HG02642 (cell line): ENCODE data around the gene ZDHHC7.
"Not testable (repeated sequence)": the region's sequence is repeated elsewhere in the genome, so short reads cannot be mapped to it uniquely, and the experiment has no call there.

Source experiments
- ATAC-seq: cut with Tn5 transposase; IDR thresholded peaks from one replicate; pipeline ENCODE4 v1.9.1; 2021; ENCODE audit warnings: mild to moderate bottlenecking; ENCODE audit not compliant: unreplicated experiment, poor library complexity

The ZDHHC7 gene

DNA sequence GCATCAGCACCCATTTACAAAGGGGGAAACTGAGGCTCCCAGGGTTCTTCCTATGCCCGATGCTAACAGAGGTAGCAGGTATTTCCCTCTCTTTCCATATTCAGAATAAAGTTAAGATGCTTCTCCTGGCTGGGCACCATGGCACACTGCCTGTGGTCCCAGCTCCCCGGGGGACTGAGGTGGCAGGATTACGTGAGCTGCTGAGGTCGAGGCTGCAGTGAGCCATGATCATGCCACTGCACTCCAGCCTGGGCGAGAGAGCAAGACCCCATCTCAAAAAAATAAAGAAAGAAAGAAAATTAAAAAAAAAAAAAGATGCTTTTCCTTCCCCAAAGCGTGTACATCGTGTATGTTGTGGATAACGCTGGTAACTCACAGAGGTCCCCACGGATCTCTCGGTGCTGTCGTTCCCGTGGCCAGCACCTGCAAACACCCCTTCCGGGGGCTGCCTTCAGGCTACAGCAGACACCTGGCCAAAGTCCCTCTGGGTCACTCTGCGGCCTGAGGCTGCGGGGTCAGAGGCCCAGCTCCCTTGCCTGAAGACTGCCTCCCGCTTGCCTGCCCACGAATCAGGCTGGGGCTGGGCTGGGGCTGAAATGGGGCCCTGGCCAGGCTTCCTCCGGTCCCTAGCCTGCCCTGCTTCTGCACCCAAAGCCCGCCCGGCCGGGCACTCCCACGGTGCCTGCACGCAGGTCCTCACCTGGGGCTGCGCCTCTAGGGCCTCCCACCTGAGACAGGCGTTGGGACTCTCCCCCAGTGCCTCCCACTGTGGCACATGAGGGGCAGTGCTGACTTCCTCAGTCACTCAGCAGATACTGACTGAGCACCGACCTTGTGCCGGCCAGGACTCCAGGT lies 63.1 kb downstream of the ZDHHC7 start:
- ATAC-seq = no peak

DNA sequence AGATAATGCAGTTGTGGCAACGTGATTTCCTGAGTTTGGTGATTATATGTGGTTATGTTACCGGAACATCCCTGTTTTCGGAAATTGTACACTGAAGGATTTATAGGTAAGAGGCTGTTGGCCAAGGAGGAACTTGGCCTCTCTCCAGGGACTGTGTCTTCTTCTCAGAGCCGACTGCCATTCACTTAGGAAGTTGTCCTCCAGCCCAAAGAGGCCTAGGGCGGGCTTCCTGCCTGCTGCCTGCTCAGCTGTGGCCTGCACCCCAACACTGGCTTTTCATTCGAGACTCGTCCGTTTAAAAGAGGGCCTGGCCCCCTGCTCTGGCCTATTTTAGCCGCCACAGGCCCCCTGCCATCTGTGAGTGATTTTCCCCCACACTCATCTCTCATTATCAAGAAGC lies 64.3 kb downstream of the ZDHHC7 start:
- ATAC-seq = no peak

DNA sequence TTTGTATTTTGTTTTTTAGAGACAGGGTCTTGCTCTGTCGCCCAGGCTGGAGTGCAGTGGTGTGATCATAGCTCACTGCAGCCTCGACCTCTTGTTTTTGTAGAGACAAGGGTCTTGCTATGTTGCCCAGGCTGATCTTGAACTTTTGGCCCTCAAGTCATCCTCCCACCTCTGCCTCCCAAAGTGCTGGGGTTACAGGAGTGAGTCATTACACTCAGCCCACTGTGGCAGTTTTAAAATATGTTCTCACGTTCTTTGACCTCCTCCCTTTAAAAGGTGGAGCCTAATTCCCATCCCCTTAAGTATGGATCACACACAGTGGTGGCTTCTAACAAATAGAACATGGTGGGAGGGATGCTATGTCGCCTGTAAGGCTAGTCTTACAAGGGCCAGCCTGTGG lies 67.7 kb downstream of the ZDHHC7 start:
- no peak for ATAC-seq

- ATAC-seq = no peak
These were observed 68.5 kb downstream of the ZDHHC7 start for GRCh38 chr16:84942786-84943185.

DNA sequence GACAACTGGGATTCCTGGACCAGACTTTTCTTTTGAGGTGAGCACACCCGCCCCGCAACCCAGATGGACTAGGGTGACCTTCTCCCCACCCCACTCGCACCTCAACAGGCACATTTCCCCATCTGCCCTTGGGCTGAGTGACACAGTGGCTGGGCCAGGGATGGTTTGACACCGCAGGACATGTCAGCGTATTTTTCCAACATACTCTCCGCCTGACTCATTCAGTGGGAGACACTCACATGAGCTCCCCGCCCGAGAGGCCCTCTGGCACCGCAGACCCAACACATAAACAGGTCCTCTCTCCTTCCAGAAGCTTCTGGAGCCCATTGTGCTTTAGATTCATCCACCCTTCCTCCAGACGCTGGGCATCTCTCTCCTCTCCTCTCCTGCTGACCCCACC lies 69.4 kb downstream of the ZDHHC7 start:
- no peak for ATAC-seq

DNA sequence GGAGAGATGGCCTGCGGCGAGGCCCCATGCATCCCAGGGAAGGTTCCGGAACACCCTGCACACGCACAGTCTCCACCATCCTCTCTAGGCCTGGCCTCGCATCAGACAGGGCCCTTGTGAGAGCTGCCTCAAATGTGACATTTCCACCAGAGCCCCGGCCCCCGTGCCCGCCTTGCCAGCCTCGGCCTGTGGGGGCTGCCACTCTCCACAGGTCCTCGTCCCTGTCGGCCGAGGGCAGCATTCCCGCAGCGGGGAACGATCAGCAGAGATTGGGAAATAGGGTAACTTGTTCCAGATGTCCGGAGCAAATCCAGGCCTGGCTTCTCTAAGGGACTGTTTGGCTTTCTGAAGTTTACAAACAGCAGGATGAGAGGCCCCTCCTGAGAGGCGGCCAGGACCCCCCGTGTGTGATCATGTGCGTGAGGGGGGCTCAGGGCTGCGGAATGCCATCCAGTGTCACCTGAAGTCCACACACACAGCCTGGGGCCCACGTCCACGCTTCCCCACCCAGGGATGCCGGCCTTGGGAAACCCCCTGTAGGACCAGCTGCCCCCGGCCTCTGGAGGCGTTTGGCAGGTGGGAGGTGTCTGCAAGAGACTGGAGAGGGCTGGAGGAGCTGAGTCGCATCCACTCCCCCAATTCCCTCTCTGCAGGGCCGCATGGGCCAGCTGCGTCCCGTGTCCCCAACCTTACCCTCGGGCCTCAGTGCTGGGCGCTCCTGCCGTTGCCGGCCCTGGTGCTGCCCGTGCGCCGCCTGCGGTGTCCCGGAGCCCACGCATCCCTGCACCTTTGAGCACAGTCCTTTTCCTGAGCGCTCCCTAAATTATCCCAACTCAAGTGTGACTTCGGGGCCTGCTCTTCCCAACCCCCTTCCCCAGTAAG lies 70.4 kb downstream of the ZDHHC7 start:
- no peak for ATAC-seq

GRCh38 chr16:84938616-84939015 lies 72.7 kb downstream of the ZDHHC7 start:
- ATAC-seq = not testable (repeated sequence)

GRCh38 chr16:84937196-84938005 lies 73.9 kb downstream of the ZDHHC7 start:
- no peak for ATAC-seq

DNA sequence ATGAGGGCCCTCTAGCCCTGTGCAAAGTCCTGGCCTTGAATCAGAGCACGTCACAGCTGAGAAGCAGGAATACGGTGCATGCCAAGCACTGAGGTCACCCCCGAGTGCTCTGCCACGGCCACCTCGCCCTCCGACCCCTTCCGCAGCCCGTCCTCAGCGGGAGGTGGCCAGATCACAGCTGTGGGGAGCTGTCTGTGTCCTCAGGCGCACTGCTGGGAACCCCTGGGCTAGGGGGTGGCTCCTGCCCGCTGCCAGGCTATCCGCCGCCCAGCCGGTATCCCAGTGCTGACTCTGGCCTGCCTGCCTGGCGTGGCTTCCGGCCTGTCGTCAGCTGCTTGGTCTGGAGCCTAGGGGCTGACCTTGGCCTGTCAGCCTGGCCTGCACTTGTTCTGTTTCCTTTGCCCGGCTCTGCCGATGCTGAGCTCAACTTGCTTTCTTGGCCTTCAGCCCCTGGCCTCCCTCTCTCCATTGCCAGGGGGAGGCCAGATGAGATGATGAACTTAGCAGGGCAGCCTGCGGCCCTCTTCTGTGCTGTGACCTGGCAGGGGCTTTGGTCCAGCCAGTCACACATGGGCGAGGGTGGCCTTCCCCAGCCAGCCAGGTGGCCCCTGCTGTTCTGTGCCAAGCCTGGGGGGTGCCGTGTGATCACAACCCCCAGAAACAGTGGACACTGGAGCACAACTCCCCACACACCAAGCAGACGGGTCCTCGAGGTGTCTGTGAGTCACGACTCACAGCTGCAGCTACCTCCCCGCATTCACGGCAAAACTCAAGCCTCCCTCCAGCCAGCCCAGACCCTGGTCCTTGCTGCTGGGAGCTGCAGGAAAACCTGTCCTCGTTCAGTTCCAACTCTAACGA lies 77.3 kb downstream of the ZDHHC7 start:
- no peak for ATAC-seq

GRCh38 chr16:84932681-84933080 lies 78.7 kb downstream of the ZDHHC7 start:
- no peak for ATAC-seq

DNA sequence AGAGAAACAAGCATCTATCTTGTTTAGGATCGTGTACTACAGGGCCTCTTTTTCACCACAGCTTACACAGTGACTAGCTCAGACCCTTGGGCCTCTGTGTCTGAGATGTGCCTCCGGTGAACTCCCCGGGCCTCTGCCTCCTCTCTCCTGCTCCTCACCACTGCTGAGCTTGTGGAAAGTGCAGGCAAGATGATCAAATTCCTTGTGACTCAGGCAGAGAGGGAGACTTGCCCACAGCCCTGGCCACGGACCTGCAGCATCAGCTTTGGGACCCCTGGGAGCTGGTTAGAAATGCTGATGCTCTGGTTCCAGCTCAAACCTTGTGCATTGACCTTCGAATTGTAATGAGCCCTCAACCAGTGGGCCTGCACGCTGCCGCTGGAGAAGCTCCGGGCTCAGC lies 79.8 kb downstream of the ZDHHC7 start:
- ATAC-seq = no peak

GRCh38 chr16:84931107-84931494 lies 80.2 kb downstream of the ZDHHC7 start:
- ATAC-seq = no peak

DNA sequence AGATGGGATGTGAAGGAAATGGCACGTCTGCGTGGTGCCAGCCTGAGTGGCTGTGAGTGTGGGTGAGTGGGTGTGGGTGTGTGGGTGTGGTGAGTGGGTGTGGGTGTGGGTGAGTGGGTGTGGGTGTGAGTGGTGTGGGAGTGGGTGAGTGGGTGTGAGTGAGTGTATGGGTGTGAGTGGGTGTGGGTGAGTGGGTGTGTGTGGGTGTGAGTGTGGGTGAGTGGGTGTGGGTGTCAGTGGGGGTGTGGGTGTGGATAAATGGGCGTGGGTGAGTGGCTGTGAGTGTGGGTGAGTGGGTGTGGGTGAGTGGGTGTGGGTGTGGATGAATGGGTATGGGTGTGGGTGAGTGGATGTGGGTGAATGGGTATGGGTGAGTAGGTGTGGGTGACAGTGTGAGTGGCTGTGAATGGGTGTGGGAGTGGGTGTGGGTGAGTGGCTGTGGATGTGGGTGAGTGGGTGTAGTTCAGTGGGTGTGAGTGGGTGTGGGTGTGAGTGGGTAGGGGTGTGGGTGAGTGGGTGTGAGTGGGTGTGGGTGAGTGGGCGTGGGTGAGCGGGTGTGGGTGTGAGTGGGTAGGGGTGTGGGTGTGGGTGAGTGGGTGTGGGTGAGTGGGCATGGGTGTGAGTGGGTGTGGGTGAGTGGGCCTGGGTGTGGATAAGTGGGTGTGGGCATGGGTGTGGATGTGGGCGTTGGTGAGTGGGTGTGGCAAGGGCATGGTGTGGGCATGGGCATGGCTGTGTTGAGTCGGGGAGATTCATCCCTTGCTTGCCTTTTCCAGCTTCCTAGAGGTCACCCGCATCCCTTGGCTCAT lies 80.8 kb downstream of the ZDHHC7 start:
- ATAC-seq = no peak

DNA sequence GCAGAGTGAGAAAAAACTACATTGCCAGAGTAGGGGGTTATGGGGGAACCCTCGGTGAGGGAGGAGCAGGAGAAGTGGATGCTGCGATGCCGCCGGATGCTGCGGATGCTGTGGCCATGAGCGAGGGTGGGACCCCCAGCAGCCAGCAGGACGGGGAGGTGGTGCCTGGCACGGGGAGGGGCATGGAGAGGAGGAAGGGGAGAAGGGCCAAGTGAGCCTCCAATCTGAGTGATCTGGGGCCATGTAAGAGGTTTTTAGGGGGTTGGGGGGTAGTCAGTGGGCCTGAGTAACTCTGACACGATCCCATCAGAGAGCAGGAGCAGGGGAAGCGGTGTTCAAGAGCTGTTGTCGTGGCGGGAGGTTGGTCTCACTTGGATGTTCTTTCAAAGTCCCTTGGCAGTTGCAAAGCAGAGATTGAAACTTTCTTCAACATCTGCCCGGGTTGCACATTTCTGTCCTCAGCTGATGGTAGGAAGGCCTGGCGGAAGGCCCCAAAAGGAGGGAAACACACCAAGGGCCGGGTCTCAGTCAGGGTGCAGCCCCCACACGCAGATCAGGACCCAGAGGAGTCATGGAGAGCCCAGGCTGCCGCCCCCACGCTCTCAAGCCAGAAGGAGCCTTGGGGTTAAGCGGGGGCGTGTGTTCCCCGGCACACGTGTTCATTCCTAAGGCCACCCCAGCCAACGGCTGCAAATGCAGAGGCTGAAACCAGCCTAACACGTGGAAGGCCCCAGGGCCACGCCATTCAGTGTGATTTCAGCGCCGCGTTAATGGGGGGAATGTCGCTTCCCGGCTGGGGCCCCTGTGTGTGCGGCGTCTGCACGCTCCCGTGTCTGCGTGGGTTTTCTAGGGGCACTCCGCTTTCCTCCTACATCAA lies 81.7 kb downstream of the ZDHHC7 start:
- ATAC-seq = no peak

GRCh38 chr16:84928679-84929420 lies 82.5 kb downstream of the ZDHHC7 start:
- no peak for ATAC-seq

GRCh38 chr16:84927621-84928591 lies 83.4 kb downstream of the ZDHHC7 start:
- ATAC-seq = no peak
